Measurements from ENCODE around the gene PLEKHM1. TPM values are rescaled to one million over a fixed set of nuclear protein-coding genes. Genes with fewer than 3 reads are reported as not detected.
"Not testable (repeated sequence)": the region's sequence is repeated elsewhere in the genome, so short reads cannot be mapped to it uniquely, and the experiment has no call there.

Gene PLEKHM1
- total and polyA plus RNA-seq, 2 of the 13 experiments (the other 11 are each of a cell fraction or from before 2014, with no cell fraction given), result 7.6 to 13.5 TPM

DNA sequence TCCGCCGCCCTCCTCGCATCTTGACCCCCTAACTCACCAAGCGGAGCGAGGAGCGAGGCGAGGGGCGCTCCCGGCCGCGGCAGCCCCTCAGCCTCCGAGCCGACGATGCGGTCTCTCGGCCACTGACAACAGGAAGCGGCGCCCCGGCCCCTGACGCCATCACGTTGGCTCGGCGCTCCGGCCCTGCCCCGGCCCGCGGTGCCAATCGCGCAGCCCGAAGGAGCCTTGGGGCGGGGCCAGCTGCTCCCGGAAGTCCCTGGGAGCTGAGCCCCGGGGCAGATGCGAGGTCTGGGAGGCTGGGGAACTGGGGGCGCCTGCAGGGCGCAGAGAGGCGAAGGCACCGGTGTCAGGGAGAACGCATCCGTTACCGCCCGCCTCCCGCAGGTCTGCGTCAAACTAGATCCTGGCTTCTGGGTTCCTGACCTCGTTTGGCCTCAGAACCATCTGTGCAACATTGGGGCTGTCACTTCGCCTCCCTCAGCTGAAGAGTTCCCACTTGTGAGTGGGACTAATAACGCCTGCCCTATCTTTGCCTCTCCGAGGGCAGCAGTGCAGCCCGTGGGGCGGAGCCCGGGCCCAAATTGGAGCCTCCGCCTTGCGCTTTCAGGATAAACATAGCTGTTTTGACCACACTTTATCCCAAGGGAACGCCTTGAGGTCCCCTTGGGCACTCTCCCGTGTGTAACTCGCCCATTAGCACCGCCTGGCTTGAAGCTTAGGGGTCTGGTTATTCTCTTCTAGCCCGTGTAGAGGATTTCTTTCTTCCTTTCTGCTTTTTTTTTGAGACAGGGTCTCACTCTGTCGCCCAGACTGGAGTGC lies at the start of gene PLEKHM1 (continued):
- TF ChIP-seq, protein P1, sequence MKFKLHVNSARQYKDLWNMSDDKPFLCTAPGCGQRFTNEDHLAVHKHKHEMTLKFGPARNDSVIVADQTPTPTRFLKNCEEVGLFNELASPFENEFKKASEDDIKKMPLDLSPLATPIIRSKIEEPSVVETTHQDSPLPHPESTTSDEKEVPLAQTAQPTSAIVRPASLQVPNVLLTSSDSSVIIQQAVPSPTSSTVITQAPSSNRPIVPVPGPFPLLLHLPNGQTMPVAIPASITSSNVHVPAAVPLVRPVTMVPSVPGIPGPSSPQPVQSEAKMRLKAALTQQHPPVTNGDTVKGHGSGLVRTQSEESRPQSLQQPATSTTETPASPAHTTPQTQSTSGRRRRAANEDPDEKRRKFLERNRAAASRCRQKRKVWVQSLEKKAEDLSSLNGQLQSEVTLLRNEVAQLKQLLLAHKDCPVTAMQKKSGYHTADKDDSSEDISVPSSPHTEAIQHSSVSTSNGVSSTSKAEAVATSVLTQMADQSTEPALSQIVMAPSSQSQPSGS (CRISPR knock-in tag; IDR thresholded peaks at IDR 0.05), result peak; percentile 39; the same call in 1 of the 2 replicates
- 0 out of 2 replicates have a peak, but pooled peaks have one; percentile 38 for TF ChIP-seq ATF7-NPFF (CRISPR knock-in tag; IDR thresholded peaks at IDR 0.05; ENCODE audit: low read depth)

DNA sequence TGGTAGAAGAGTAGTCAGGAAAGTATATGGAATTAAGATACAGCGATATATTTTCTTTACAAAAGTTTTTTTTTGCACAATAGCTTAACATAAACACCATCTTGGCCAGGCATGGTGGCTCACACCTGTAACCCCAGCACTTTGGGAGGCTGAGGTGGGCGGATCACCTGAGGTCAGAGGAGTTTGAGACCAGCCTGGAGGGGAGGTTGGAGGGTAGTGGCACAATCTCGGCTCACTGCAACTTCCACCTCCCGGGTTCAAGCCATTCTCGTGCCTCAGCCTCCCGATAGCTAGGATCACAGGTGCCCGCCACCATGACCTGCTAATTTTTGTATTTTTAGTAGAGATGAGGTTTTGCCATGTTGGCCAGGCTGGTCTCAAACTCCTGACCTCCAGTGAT lies 47.6 kb upstream of the PLEKHM1 start:
- in situ Hi-C loops (cut with HindIII; ENCODE audit: extremely low pct_ligation_motif_present, low pct_unique_long_range_greater_than_20kb); H3K9ac ChIP-seq (ENCODE audit: insufficient read depth, low read depth, low read length); H3K4me2 ChIP-seq (ENCODE audit: low read depth, low read length); H3K4me3 ChIP-seq (replicated peaks in 1 of 3; ENCODE audit: insufficient read depth in 1 of 3, low read depth in 2 of 3, low read length in 3 of 3); H3K9me3 ChIP-seq (ENCODE audit: low read length); ATAC-seq; H3K79me2 ChIP-seq (ENCODE audit: insufficient read depth, low read length); BruUV-seq (replicated peaks); H3K27ac ChIP-seq (ENCODE audit: extremely low read length, insufficient read depth, low read length); H3K4me1 ChIP-seq (ENCODE audit: insufficient read depth, low read length); H3K27me3 ChIP-seq (ENCODE audit: control insufficient read depth in 1 of 2, insufficient read depth in 2 of 2, low read length in 2 of 2); POLR2A ChIA-PET; CTCF ChIA-PET (ENCODE audit: low intra/inter-chr PET ratio, low total read pairs); H4K20me1 ChIP-seq (ENCODE audit: insufficient read depth, low read length); intact Hi-C loops (cut with micrococcal nuclease; ENCODE audit: unreplicated experiment); H2AFZ ChIP-seq (ENCODE audit: low read length); H3K36me3 ChIP-seq (replicated peaks in 1 of 2; ENCODE audit: control insufficient read depth in 1 of 2, insufficient read depth in 2 of 2, low read length in 2 of 2); FAIRE-seq; DNase-seq (ENCODE audit: low spot score): not testable (repeated sequence)
- 98% methylated on average over 6 of the region's 7 CpGs for WGBS (ENCODE audit: low lambda C conversion rate)

DNA sequence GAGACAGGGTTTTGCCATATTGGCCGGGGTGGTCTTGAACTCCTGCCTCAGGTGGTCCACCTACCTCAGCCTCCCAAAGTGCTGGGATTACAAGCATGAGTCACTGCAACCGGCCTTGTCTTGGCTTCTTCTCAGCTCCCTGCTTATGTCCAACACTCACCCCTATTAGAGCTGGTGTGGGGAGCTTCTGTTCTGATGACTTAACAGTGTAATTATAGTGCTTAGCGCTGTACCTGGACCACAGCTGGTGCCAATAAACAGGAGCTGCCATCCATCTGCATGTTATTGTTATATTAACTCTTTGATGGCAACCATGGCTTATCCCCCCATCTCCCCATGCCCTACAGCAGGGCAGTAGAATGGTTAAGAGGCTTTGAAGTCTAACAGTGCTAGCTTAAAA lies 15.6 kb upstream of the PLEKHM1 start:
- H3K9ac ChIP-seq (ENCODE audit: insufficient read depth, low read depth, low read length); DNase-seq (ENCODE audit: low spot score); H3K4me2 ChIP-seq (ENCODE audit: low read depth, low read length); FAIRE-seq; in situ Hi-C loops (cut with HindIII; ENCODE audit: extremely low pct_ligation_motif_present, low pct_unique_long_range_greater_than_20kb); H3K9me3 ChIP-seq (ENCODE audit: low read length); H2AFZ ChIP-seq (ENCODE audit: low read length); H3K4me3 ChIP-seq (replicated peaks in 1 of 3; ENCODE audit: insufficient read depth in 1 of 3, low read depth in 2 of 3, low read length in 3 of 3); ATAC-seq; CTCF ChIA-PET (ENCODE audit: low intra/inter-chr PET ratio, low total read pairs); H3K4me1 ChIP-seq (ENCODE audit: insufficient read depth, low read length); H4K20me1 ChIP-seq (ENCODE audit: insufficient read depth, low read length); POLR2A ChIA-PET; BruUV-seq (replicated peaks); H3K27ac ChIP-seq (ENCODE audit: extremely low read length, insufficient read depth, low read length); H3K36me3 ChIP-seq (replicated peaks in 1 of 2; ENCODE audit: control insufficient read depth in 1 of 2, insufficient read depth in 2 of 2, low read length in 2 of 2); H3K79me2 ChIP-seq (ENCODE audit: insufficient read depth, low read length); H3K27me3 ChIP-seq (ENCODE audit: control insufficient read depth in 1 of 2, insufficient read depth in 2 of 2, low read length in 2 of 2); intact Hi-C loops (cut with micrococcal nuclease; ENCODE audit: unreplicated experiment): not testable (repeated sequence)
- 93% methylated on average over 3 of the region's 3 CpGs for WGBS (ENCODE audit: low lambda C conversion rate)

DNA sequence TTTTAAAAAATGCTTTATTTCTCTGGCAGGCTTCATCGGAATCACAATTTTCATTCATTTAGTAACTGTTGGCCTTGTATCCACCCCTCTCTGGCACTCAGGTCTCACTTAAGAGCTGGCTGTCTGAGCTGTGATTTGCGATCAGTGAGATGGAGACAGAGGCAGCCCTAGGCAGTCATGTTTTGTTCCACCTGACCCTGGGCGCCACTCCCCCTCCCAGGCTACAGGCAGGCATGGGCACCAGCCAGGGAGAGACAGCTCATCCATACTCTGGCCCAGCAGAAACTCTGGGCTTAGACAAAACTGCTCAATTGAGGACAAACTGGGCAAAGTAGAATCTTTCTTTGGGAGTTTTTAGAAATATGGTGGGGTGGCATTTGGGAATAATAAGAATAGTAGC lies 14.7 kb upstream of the PLEKHM1 start:
- H3K27me3 ChIP-seq (ENCODE audit: control insufficient read depth in 1 of 2, insufficient read depth in 2 of 2, low read length in 2 of 2); in situ Hi-C loops (cut with HindIII; ENCODE audit: extremely low pct_ligation_motif_present, low pct_unique_long_range_greater_than_20kb); H3K36me3 ChIP-seq (replicated peaks in 1 of 2; ENCODE audit: control insufficient read depth in 1 of 2, insufficient read depth in 2 of 2, low read length in 2 of 2); H3K4me1 ChIP-seq (ENCODE audit: insufficient read depth, low read length); H3K9me3 ChIP-seq (ENCODE audit: low read length); FAIRE-seq; H3K79me2 ChIP-seq (ENCODE audit: insufficient read depth, low read length); H3K27ac ChIP-seq (ENCODE audit: extremely low read length, insufficient read depth, low read length); intact Hi-C loops (cut with micrococcal nuclease; ENCODE audit: unreplicated experiment); POLR2A ChIA-PET; CTCF ChIA-PET (ENCODE audit: low intra/inter-chr PET ratio, low total read pairs); H3K4me2 ChIP-seq (ENCODE audit: low read depth, low read length); BruUV-seq (replicated peaks); H3K4me3 ChIP-seq (replicated peaks in 1 of 3; ENCODE audit: insufficient read depth in 1 of 3, low read depth in 2 of 3, low read length in 3 of 3); DNase-seq (ENCODE audit: low spot score); H4K20me1 ChIP-seq (ENCODE audit: insufficient read depth, low read length); H2AFZ ChIP-seq (ENCODE audit: low read length); H3K9ac ChIP-seq (ENCODE audit: insufficient read depth, low read depth, low read length): not testable (repeated sequence)
- peak; percentile 34; the same call in 2 of the 3 replicates for ATAC-seq
- 95% methylated on average over 3 of the region's 3 CpGs for WGBS (ENCODE audit: low lambda C conversion rate)
